A673 (cell line): Measurements from ENCODE around the gene ZNF678. TPM values are rescaled to one million over a fixed set of nuclear protein-coding genes. Genes with fewer than 3 reads are reported as not detected.
"Not testable (repeated sequence)": the region's sequence is repeated elsewhere in the genome, so short reads cannot be mapped to it uniquely, and the experiment has no call there.

Experiments used
- BruUV-seq: library from RNA; stranded (reverse); fragments of 400-500 nt; replicated peaks from 2 replicates; lab custom pipeline; 2021; lab: Mats Ljungman, UMichigan
- CTCF ChIA-PET: fragments of 300-600 bp; sonication (Branson Sonifier 250); formaldehyde crosslinking; loops from one replicate; lab custom pipeline; 2022; ENCODE audit warnings: antibody characterized with exemption; lab: Charles Lee
- POLR2A ChIA-PET: fragments of 300-600 bp; sonication (Branson Sonifier 250); formaldehyde crosslinking; loops from one replicate; lab custom pipeline; 2022; ENCODE audit warnings: antibody characterized with exemption; ENCODE audit not compliant: low non-redundant PET; lab: Charles Lee
- DNase-seq: peaks from one replicate; pipeline ENCODE4 v3.0.0-alpha.2; 2015; ENCODE audit warnings: low spot score
- H3K27ac ChIP-seq: fragments of 200-600 bp; sonication (generic); 2 replicates; pipeline ENCODE4 v1.5.1; 2016; ENCODE audit warnings: mixed run types, low read depth, mild to moderate bottlenecking, mixed read lengths, antibody characterized with exemption, low read length; ENCODE audit not compliant: poor library complexity, severe bottlenecking
- H3K27me3 ChIP-seq: fragments of 200-600 bp; sonication (generic); replicated peaks from 2 replicates; pipeline ENCODE4 v1.6.1; 2017; ENCODE audit warnings: mixed run types, low read depth, mild to moderate bottlenecking, mixed read lengths, antibody characterized with exemption, low read length; ENCODE audit not compliant: insufficient read depth, poor library complexity
- H3K36me3 ChIP-seq: fragments of 200-600 bp; sonication (generic); 2 replicates; pipeline ENCODE4 v1.6.1; 2016; ENCODE audit warnings: mixed run types, mild to moderate bottlenecking, mixed read lengths, antibody characterized with exemption, low read length; ENCODE audit not compliant: insufficient read depth, poor library complexity, severe bottlenecking
- H3K4me1 ChIP-seq: fragments of 200-600 bp; sonication (generic); 2 replicates; pipeline ENCODE4 v1.6.1; 2017; ENCODE audit warnings: mixed run types, mild to moderate bottlenecking, mixed read lengths, antibody characterized with exemption, low read length; ENCODE audit not compliant: insufficient read depth, poor library complexity, severe bottlenecking
- H3K4me3 ChIP-seq: fragments of 200-600 bp; sonication (generic); 2 replicates; pipeline ENCODE4 v1.5.1; 2016; ENCODE audit warnings: low read depth, mixed run types, mild to moderate bottlenecking, mixed read lengths, low read length; ENCODE audit not compliant: poor library complexity, severe bottlenecking
- H3K9me3 ChIP-seq: fragments of 200-600 bp; sonication (generic); 2 replicates; pipeline ENCODE4 v1.6.1; 2016; ENCODE audit warnings: mixed run types, low read depth, mild to moderate bottlenecking, mixed read lengths, antibody characterized with exemption, low read length; ENCODE audit not compliant: poor library complexity, severe bottlenecking
- CTCF ChIP-seq: fragments of 300-800, 200-600 bp; sonication (generic); conservative IDR thresholded peaks from 2 replicates; pipeline ENCODE4 v1.5.1; 2017; ENCODE audit warnings: low read depth, mild to moderate bottlenecking, antibody characterized with exemption, low read length, moderate library complexity, mixed read lengths
- EZH2 ChIP-seq: fragments of 200-600 bp; sonication (generic); IDR thresholded peaks from 2 replicates; pipeline ENCODE4 v1.6.1; 2017; ENCODE audit warnings: borderline replicate concordance, low read depth, mild to moderate bottlenecking, mixed read lengths, antibody characterized with exemption, low read length; ENCODE audit not compliant: poor library complexity, severe bottlenecking
- intact Hi-C: fragments of 100-400 bp; cut with micrococcal nuclease; formaldehyde crosslinking; loops from one replicate; pipeline ENCODE4 v1.10.0; 2022; ENCODE audit not compliant: unreplicated experiment
- total RNA-seq: library from RNA; stranded (reverse); gene quantifications from 2 replicates; pipeline ENCODE4 v1.2.3, GENCODE V29; 2021

ZNF678 gene
- total RNA-seq, 1 experiment from 2014 or later = 10.2 TPM

GRCh38 chr1:227596222-227596621 lies 32.9 kb downstream of the ZNF678 start:
- intact Hi-C loops, H3K4me1 ChIP-seq, BruUV-seq, H3K27ac ChIP-seq, DNase-seq, H3K4me3 ChIP-seq, H3K36me3 ChIP-seq, POLR2A ChIA-PET, CTCF ChIA-PET, H3K27me3 ChIP-seq: not testable (repeated sequence)
- peaks cover 34% of the 10 kb centered on the region for H3K9me3 ChIP-seq

DNA sequence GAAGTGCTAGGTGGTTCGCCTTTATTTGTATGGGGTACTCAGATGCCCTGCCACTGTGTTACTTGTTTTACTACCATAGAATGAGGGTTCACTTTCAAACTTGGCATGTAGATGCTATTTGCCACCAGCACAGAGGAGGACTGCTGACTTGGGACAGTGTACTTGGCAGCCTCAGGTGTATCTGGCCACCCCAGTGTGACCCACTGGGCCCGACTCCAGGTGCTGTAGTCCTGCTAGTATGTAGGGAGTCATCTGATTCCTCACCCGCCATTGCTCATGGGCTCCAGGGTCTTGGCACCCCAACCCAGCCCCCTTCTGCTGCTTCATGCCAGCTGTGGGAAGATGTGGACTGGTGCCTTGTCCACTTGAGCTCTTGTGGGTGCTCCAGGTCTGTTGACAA lies 40.0 kb downstream of the ZNF678 start:
- TF ChIP-seq CTCF (no peak), EZH2 (no peak)
- H3K4me1 ChIP-seq = no peaks in the 10 kb centered on the region
- intact Hi-C loops = no loop called here
- H3K36me3 ChIP-seq = no peaks in the 10 kb centered on the region
- H3K9me3 ChIP-seq = peaks cover 44% of the 10 kb centered on the region
- no peak for DNase-seq
- no peaks in the 10 kb centered on the region for H3K27me3 ChIP-seq
- CTCF ChIA-PET = no interaction called here
- no peak overlapping the region for H3K4me3 ChIP-seq
- no peak overlapping the region for H3K27ac ChIP-seq
- no TSS peak for BruUV-seq
- POLR2A ChIA-PET = no interaction called here

GRCh38 chr1:227604446-227604845 lies 41.1 kb downstream of the ZNF678 start:
- BruUV-seq = no TSS peak
- no peak for TF ChIP-seq CTCF
- TF ChIP-seq EZH2 = no peak
- intact Hi-C loops = no loop called here
- DNase-seq = no peak
- H3K27ac ChIP-seq = no peak overlapping the region
- H3K27me3 ChIP-seq = no peaks in the 10 kb centered on the region
- peaks cover 45% of the 10 kb centered on the region for H3K9me3 ChIP-seq
- H3K4me1 ChIP-seq = no peaks in the 10 kb centered on the region
- no peaks in the 10 kb centered on the region for H3K36me3 ChIP-seq
- CTCF ChIA-PET = no interaction called here
- no peak overlapping the region for H3K4me3 ChIP-seq
- POLR2A ChIA-PET = no interaction called here

GRCh38 chr1:227606271-227606670 lies 42.9 kb downstream of the ZNF678 start:
- POLR2A ChIA-PET, CTCF ChIA-PET, H3K27me3 ChIP-seq, H3K36me3 ChIP-seq, H3K27ac ChIP-seq, DNase-seq, H3K4me1 ChIP-seq, H3K4me3 ChIP-seq, BruUV-seq, intact Hi-C loops: not testable (repeated sequence)
- H3K9me3 ChIP-seq = peaks cover 34% of the 10 kb centered on the region
